GM21576 (cell line): ENCODE measurements around the gene MX2.
"Not testable (repeated sequence)": the region's sequence is repeated elsewhere in the genome, so short reads cannot be mapped to it uniquely, and the experiment has no call there.

Experiments used
- ATAC-seq: cut with Tn5 transposase; IDR thresholded peaks from one replicate; pipeline ENCODE4 v1.9.1; 2021; ENCODE audit warnings: mild to moderate bottlenecking, moderate library complexity; ENCODE audit not compliant: unreplicated experiment

The MX2 gene

DNA sequence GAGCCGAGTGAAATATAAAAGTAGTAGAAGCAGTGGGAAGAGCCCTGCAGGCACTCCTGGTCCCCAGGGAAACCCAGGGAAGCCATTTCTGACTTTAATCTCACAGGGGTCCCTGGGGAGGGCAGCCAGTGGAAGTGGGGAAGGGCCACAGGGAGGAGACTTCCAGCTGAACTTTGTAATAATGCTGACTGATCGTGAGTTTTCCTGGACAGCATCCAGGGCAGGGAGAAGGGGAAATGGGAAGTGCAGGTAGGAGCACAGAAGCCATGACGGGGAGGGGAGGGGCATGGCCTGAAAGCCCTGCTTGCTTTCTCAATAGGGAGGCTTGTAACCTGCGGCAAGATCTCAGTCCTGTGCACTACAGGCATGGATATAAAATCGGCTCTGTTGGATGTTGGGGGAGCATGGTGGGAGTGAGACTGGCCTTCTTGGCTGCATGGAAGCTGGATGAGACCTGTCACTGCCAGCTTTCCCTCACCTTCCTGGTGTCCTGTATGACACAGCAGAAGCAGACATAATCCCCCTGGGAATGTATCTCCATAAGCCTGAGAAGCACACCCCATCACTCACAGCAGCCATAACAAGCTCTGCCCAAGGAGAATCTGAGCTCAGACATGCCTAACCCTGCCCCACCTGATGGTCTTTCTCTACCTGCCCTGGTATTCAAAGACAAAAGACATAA, 49.1 kb downstream of the MX2 start:
- no peak for ATAC-seq

DNA sequence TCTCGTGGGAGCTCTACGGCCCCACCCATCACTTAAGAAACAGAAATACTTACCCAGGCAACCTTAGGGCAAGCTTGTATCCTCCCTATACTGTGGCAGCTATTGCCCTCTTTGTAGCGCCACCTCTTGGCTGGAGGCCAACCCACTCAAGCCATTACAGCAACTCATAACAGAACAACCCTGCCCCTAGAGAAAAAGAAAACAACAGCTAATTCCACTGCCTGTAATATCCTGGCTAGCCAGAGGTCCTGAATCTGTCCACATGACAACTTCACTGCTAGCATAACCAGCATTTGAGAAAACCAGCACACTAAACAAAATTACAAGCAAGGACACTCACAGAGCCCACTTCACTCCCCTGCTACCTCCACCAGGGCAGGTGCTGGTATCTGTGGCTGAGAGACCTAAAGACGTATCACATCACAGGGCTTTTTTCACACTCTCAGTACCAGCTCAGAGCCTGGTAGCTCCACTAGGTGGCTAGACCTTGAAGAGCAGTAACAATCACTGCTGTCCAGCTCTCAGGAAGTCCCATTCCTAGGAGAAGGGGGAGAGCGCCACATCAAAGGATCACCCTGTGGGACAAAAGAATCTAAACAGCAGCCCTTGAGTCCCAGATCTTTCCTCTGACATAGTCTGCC, 49.7 kb downstream of the MX2 start:
- no peak for ATAC-seq

DNA sequence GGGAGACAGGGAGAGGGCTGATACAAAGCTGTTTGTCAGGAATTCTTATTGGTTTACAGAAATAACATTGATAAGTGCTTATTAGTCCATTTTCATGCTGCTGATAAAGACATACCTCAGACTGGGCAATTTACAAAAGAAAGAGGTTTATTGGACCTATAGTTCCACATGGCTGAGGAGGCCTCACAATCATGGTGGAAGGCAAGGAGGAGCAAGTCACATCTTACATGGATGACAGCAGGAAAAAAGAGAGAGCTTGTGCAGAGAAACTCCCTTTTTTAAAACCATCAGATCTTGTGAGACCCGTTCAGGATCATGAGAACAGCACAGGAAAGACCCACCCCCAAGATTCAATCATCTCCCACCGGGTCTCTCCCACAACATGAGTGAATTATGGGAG, 55.7 kb downstream of the MX2 start:
- ATAC-seq = not testable (repeated sequence)

- no peak for ATAC-seq
Observed at GRCh38 chr21:41418393-41418792, 56.6 kb downstream of the MX2 start.

- ATAC-seq = no peak
Observed at GRCh38 chr21:41418956-41419680, 57.3 kb downstream of the MX2 start.

DNA sequence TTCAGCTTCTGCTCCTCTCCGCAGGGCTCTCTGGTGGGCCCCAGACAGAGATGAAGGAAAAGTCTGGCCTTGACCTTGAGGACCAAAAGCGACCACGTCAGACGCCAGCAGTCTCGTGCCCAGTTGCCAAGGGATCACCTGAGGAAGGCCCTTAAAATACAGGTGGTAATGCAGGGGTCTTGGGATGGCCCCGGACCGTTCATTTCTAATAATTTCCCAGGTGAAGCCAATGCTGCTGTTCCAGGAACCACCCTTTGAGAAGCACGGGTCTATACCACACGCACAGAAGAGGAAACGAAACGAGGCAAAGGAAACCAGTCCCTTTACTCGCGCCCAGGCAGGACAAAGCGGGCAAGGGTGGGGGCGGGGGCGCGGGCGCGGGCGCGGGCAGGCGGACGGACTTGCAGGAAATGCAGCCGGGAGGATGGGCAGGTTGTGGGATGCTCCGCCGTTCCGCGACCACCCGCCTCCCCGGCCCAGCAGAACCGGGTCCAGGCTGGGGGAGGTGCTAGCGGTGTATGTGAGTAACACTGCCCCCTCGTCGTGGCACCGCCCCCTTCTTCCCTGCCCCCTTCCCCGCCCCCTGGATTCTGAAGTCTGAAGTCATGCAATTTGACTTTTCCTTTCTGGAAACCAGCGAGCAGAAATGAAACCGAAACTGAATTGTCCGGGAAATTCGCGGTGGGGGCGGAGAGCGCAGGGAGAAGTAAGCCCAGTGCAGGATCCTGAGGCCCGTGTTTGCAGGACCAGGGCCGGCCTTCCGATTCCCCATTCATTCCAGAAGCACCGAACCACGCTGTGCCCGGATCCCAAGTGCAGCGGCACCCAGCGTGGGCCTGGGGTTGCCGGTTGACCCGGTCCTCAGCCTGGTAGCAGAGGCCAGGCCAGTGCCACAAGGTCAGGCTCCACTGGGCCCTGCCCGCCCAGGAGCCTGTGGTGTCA, 58.4 kb downstream of the MX2 start:
- ATAC-seq = peak; percentile 85

DNA sequence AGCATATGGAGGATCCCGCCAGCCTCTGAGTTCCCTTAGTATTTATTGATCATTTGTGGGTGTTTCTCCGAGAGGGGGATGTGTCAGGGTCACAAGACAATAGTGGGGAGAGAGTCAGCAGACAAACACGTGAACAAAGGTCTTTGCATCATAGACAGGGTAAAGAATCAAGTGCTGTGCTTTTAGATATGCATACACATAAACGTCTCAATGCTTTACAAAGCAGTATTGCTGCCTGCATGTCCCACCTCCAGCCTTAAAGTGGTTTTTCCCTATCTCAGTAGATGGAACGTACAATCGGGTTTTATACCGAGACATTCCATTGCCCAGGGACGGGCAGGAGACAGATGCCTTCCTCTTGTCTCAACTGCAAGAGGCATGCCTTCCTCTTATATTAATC, 59.2 kb downstream of the MX2 start:
- ATAC-seq = not testable (repeated sequence)

GRCh38 chr21:41422546-41423304, 60.9 kb downstream of the MX2 start:
- ATAC-seq = no peak

DNA sequence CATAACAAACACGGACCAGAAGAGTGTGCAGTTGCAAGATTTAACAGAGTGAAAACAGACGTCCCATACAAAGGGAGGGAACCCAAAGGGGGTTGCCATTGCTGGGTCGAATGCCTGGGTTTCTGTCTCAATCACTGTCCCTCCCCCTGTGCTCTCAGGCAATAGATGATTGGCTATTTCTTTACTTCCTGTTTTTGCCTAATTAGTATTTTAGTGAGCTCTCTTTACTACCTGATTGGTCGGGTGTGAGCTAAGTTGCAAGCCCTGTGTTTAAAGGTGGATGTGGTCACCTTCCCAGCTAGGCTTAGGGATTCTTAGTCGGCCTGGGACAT, 61.4 kb downstream of the MX2 start:
- ATAC-seq = not testable (repeated sequence)

DNA sequence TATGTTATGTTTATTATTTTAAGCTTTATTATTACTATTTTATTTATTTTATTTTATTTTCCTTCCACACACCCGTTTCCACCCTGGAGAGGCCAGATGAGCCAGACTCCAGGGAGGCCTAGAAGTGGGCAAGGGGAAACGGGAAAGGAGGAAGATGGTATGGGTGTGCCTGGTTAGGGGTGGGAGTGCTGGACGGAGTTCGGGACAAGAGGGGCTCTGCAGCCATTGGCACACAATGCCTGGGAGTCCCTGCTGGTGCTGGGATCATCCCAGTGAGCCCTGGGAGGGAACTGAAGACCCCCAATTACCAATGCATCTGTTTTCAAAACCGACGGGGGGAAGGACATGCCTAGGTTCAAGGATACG, 63.7 kb downstream of the MX2 start:
- no peak for ATAC-seq

GRCh38 chr21:41425954-41426675, 64.3 kb downstream of the MX2 start, which contains the start of gene MX1:
Gene MX1, plus strand, starts transcription at chr21:41426239. Its CDS starts 5,832 bp downstream, at chr21:41432071.
- peak; percentile 79 for ATAC-seq

DNA sequence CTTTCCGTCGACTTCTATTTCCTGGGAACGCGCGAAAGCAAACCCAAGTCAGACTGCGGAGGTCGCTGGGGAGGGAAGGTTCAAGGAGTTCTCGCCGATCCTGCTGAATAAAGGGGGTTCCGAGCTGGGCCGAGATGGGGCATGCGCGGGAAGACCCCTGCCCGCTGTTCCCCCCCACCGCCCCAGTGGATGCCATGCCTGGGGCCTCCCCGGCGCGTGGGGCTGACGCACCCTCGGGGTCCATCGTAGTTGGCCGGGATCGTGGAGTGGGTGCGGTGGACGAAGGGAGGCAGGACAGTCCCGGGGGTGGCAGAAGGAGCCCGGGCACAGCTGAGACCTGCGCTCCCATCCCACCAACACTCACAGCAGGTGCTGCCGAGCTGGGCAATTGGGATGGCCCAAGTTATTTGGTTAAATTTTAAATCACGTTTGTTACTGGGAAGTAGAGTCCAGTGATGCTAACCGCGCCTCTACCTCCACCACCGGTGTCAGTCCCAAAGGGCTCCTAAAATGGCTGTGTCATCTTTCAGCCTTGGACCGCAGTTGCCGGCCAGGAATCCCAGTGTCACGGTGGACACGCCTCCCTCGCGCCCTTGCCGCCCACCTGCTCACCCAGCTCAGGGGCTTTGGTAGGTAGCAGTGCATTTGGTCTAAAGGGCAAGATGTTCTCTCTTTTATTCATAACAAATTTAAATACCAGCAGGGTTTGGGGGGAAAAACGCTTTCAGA, 65.0 kb downstream of the MX2 start:
- no peak for ATAC-seq

DNA sequence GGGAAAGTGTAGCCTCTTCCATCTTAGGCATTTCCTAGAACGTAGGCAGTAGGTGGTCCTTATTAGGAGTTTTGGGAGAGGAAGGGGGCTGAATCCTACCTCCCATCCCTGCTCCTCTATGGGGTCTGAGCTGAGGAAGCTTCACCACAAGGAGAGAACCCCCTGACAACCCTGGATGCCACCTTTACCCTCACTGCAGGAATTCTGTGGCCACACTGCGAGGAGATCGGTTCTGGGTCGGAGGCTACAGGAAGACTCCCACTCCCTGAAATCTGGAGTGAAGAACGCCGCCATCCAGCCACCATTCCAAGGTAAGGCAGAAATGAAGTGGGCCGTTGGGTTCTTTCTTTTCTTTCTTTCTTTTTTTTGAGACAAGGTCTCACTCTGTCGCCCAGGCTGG, 65.7 kb downstream of the MX2 start:
- no peak for ATAC-seq

GRCh38 chr21:41428311-41428710, 66.5 kb downstream of the MX2 start:
- no peak for ATAC-seq

DNA sequence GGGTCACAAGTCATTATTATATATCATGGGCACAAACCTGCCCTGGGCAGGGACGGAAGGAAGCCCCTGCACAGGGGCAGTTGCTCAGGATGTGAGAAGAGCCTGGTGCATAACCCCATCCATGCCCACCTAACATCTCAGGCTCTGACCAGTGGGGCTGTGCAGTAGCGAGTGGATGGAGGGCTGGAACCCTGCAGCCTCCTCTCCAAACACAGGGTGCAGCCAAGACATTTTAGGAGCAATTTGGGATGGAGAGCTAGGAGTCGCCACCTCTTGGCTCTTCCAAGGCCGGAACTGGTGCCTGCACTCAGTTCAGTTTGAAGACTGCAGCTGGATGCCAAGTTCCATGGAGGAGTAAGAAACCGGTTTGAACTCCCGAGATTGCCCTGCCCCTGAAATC, 67.0 kb downstream of the MX2 start:
- no peak for ATAC-seq

GRCh38 chr21:41429305-41429704, 67.5 kb downstream of the MX2 start:
- no peak for ATAC-seq

DNA sequence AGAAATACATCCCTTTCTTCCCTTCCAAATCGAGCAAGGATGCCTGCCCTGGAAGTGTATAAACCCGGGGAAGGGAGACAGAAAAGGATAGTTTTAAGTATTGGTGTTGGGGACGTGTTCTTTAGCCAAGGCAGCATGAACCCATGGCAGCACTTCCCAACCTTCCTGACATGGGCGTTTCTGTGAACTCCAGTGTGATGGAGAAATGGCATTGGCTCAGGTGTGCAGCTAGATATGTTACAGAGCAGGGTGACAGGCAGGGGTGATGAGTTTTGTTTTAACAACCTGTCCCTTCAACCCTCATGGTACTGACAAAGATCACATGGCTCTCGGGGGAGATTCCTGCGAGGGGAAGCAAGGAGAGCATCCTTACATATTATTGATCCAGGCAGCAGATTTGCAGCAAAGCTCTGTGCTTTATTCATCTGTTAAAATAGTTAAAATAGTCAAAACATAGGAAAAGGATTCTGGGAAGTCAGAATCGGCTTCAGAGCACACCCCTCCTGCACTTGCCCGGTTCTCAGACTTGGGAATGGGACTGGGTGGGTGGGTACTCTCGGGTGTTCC, 68.2 kb downstream of the MX2 start:
- ATAC-seq = no peak

DNA sequence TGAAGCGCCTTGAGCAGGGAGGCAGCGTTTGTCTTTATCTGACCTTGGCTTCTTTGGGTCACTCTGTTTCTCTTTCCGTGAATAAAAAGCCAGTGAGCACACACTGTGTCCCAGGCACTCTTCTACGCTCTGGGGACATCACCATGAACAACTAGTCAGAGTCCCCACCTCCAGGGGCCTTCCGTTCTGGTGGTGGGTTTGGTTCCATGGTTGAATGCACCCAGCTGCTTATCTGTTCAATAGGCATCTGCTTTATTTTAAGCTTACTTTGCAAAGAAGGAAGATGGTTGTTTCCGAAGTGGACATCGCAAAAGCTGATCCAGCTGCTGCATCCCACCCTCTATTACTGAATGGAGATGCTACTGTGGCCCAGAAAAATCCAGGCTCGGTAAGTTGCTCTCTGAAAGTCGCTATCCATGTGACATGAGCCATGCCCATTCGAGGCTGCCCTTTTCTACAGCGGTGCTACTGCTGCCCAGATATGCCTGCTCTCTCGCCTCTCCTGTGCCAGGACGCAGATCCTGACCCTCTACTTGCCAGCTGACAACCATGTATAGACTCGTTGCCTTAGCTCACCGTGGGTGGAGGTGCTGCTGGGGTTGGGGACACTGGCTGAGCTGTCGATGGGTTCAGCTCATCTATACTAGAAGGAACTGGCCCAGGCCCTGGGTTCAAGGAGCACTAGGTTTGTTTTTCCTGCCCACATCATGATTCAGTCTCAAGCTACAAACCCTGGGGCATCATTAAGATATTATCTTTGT, 70.1 kb downstream of the MX2 start:
- peak; percentile 74 for ATAC-seq
